H1 (cell line): ENCODE data around the gene POLR1C. TPM values are rescaled to one million over a fixed set of nuclear protein-coding genes. Genes with fewer than 3 reads are reported as not detected.

Experiments used
- CTCF ChIP-seq, 3 experiments: IDR thresholded peaks; 1 replicate in 2 of 3; 2 replicates in 1 of 3; pipeline versions ENCODE4 v1.5.1 to v1.6.1; 2011; ENCODE audit warnings: low read length in 3 of 3, mild to moderate bottlenecking in 3 of 3, inconsistent platforms in 2 of 3, low read depth in 1 of 3, moderate library complexity in 1 of 3; ENCODE audit not compliant: insufficient read depth in 1 of 3; ENCODE audit errors: control extremely low read depth in 1 of 3
- PHF8 ChIP-seq: fragments of 200-600 bp; sonication (generic); conservative IDR thresholded peaks from 2 replicates; pipeline ENCODE4 v1.7.1; 2012; ENCODE audit warnings: low read depth, mild to moderate bottlenecking, inconsistent platforms, low read length, moderate library complexity
- polyA plus RNA-seq, 7 experiments: library from polyadenylated mRNA; depleted of rRNA in 3 of 7; stranded (reverse) in 5 of 7; unstranded in 2 of 7; fragments of >200 nt in 5 of 7; fragments of 200-250 nt in 2 of 7; gene quantifications; 1 replicate in 5 of 7; 2 replicates in 1 of 7; 4 replicates in 1 of 7; pipeline versions ENCODE4 v1.2.1 to v1.2.3, GENCODE V29; 2011 to 2013; ENCODE audit warnings: missing spikeins in 2 of 7, mixed read lengths in 2 of 7
- total RNA-seq: library from RNA; stranded (reverse); fragmentation: NEBNext Ultra II Directional; extraction: Animal tissue kit (Norgen Biotek cat#: 25700); gene quantifications from 2 replicates; pipeline ENCODE4 v1.2.1, GENCODE V29; 2021

Gene POLR1C
- total and polyA plus RNA-seq, 2 of the 8 experiments (the other 6 are each of a cell fraction or from before 2014, with no cell fraction given) = 42.9 to 49.6 TPM

- TF ChIP-seq CTCF (IDR thresholded peaks at IDR 0.05; ENCODE audit: control extremely low read depth in 1 of 3, insufficient read depth in 1 of 3, low read depth in 1 of 3, low read length in 3 of 3) (no peak), PHF8 (no peak)
Observed at GRCh38 chr6:43494766-43495165, 22.1 kb upstream of the POLR1C start (continued).
